RKO (cell line): Measurements from ENCODE around the gene SH2D3A.
"Not testable (repeated sequence)": the region's sequence is repeated elsewhere in the genome, so short reads cannot be mapped to it uniquely, and the experiment has no call there.

Experiments
- DNase-seq: peaks from one replicate; pipeline ENCODE4 v3.0.0-alpha.2; 2016; ENCODE audit warnings: low spot score

SH2D3A gene

DNA sequence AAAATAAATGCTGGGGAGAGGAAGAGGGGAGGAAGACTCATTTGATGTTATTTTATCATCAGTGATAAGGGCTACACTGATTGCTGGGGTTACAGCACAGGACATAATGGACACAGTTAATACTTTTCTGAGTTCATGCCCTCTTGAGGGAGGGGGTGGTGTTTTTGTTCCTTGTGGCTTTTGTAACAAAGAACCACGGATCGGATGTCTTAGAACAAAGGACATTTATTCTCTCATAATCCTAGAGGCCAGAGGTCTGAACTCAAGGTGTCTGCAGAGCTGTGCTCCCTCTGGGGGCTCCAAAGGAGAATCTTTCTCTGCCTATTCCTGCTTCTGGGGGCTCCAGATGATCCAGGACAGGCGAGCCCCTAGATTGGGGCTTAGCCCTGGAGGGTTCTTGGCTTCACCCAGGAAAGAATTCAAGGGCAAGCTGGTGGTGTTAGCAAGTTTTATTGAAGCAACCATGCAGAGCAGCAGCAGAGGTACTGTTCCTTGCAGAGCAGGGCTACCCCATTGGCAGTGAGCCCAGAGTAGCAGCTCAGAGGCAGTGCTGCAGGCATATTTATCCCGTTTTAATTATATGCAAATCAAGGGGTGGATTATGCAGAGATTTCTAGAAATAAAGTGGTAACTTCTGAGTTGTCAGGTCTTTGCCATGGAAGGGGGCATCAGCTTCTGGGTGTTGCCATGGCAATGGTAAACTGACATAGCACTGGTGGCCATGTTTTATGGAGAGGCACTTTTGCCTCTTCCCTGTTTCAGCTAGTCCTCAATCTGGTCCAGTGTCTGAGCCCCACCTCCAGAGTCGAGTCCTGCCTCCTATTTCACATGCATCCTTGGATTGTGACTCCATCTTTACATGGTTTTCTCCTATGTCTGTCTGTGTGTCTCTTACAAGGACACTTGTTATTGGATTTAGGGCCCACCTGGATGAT lies 23.2 kb upstream of the SH2D3A start:
- DNase-seq, result no peak

DNA sequence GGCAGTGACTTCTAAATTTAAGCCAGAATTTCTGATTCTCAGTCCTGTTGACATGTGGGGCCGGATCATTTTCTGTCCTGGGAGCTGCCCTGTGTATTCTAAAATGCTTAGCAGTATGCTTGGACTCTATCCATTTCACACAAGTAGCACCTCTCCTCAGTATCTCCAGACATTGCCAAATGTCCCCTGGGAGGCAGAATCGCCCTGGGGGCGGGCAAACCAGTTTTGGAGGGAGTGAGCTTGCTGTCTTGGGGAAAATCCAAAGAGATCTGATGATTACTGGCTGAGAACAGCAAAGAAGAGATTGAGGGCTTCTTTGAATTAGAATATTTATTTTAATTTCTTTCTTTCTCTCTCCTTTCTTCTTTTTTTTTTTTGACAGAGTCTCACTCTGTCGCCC lies 21.7 kb upstream of the SH2D3A start:
- no peak for DNase-seq

DNA sequence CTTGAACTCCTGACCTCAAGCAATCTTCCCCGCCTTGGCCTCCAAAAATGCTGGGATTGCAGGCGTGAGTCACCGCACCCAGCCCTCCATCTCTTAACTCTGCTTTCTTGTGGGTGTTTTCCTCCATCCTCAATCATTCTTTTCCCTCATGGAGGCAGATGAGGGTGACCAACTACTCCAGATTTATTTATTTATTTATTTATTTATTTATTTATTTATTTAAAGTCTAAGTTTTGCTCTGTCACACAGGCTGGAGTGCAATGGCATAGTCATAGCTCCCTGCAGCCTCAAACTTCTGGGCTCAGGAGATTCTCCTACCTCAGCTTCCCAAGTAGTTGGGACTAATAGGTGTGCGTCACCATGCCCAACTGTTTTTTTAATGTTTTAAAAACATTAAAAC lies 20.2 kb upstream of the SH2D3A start:
- DNase-seq, result no peak

DNA sequence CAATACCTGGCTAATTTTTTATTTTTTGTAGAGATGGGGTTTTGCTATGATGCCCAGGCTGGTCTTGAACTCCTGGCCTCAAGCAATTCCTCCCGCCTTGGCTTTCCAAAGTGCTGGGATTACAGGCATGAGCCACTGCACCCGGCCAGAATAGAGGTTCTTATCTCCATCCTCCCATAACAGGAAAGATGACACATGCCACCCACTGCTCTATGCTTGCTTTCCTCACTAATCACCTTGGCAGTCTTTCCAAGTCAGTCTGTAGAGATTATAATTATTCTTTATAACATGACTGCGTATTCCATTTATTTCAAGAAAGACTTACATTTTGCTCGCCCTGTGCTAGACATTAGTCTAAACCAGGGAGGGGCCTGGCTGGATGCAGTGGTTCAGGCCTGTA lies 12.0 kb upstream of the SH2D3A start:
- DNase-seq, result peak; percentile 41

DNA sequence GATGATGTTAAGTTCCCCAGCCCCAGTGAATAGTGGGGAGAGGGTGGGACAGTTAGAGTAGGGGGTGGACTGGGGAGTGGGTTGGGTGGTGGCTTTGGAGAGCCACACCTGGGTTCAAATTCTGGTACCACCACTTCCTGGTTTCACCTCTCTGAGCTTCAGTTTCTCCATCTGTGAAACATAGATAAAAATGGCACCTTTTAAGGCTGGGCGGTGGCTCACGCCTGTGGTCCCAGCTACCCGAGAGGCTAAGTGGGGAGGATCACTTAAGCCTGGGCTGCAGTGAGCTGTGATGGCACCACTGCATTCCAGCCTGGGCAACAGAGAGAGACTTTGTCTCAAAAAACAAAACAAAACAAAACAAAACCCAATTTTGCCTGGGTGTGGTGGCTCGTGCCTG lies 11.2 kb upstream of the SH2D3A start:
- no peak for DNase-seq

DNA sequence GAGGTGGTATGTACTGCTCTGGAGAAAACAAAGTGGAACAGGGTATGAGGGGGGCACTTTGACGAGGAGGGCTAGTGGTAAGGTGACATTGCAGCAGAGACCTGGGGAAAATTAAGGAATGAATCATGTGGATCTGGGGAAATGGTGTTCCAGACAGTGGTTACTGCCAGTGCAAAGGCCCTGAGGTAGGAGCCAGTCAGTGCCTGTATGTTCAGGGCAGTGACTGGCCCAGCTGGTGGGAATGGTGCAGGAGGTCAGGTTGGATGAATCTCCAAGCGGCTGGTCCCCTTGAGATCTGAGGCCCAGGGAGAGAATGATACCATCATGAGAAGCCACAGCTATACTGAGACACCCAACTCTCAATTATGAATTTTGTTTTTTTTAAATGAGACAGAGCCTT lies 10.2 kb upstream of the SH2D3A start:
- no peak for DNase-seq

DNA sequence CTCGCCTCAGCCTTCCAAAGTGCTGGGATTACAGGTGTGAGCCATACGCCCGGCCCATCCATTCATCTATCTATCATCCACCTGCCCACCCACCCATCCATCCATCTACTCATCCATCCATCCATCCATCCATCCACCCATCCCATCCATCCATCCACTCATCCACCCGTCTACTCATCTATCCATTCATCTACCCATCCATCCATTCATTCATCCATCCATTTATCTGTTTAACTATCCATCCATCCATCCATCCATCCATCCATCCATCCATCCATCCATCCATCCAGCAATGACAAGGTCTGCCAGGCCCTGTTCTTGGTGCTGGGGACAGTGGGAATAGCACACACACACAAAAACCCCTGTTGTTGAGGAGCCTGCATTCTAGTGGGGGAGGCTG lies 9.8 kb upstream of the SH2D3A start:
- no peak for DNase-seq

DNA sequence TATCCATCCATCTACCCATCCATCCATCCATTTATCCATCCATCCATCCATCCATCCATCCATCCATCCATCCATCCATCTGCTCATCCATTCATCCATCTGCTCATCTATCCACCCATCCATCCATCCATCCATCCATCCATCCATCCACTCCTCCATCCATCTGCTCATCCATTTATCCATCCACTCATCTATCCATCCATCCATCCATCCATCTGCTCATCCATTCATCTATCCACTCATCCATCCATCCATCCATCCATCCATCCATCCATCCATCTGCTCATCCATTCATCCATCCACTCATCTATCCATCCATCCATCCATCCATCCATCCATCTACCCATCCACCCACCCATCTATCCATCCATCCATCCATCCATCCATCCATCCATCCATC lies 8.8 kb upstream of the SH2D3A start:
- DNase-seq, result not testable (repeated sequence)

DNA sequence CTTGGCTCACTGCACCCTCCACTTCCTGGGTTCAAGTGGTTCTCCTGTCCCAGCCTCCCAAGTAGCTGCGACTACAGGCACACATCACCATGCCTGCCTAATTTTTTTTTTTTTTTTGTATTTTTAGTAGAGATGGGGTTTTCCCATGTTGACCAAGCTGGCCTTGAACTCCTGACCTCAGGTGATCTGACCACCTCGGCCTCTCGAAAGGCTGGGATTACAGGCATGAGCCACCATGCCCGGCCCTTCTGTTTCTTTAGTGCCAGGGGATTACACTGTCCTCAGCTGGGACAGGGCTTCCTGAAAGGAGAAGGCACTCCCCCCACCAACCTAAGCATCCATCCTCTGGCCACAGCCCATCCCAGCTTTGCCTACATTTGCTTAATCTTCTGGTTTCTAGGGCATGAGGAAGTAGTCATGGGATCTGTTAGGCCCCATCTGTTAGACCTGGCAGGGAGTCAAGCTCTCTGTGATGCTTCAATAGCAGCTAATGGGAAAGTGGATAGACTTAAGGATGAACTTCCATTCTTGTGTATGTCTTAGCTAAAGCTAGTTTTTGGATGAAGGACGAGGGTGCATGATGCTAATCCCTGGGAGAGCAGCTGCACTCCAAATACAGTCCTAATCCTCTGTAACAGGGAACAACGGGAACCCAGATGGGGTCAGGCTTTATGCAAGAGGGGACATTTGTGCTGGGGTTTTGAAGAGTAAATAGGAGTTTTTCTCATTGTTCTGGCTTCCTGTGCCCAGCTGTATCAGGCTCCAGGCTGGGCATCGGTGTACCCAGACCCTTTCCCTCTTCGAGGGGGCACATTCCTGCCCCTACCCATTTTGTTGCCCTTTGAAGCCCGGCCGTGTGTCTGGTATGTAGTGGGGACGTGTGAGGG lies 7.8 kb upstream of the SH2D3A start:
- DNase-seq, result no peak

DNA sequence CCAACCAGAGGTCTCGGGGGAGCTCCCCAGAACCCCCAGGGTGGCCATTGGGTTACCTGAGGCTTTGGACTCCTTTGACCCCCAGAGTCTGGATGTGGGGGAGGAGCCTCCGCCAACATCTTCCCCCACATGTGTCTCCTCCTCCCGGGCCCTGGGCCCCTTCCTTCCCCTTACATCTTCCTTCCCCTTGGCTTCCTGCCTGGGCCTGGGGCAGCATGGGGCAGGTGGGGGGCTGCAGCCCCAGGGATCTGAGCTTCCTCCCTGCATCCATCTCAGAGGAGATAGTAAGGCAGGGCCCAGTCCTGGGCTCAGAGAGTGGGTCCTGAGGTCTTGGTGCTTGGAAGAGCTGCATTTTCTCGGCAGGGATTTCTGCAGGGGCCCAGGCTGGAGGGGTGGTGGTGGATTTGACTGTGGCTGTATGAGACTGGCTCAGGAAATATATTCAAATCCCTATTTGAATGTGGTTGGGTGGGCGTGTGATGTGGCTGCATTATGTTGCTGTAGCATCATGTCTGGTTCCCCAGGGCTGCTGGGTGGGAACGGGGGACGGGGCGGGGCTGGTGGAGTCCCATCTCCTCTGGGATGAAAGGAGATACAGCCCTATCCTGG lies 6.2 kb upstream of the SH2D3A start:
- no peak for DNase-seq

DNA sequence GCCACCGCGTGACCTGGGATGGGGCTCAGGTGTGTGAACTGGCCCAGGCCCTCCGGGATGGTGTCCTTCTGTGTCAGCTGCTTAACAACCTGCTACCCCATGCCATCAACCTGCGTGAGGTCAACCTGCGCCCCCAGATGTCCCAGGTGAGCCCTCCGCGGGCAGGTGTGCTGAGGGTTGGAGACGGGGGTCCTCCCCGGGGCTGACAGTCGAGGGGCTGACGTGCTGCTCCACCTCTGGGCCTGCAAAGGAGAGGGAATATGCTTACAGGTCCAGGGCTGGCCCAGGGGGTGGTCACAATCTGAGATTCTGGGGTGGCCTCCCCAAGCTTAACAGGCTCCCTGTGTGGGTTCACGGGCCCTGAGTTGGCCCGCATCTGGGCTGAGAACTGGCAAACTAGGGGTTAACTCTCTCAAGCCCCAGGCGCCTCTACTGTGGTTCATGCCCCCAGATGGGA lies 5.7 kb upstream of the SH2D3A start:
- DNase-seq, result no peak

DNA sequence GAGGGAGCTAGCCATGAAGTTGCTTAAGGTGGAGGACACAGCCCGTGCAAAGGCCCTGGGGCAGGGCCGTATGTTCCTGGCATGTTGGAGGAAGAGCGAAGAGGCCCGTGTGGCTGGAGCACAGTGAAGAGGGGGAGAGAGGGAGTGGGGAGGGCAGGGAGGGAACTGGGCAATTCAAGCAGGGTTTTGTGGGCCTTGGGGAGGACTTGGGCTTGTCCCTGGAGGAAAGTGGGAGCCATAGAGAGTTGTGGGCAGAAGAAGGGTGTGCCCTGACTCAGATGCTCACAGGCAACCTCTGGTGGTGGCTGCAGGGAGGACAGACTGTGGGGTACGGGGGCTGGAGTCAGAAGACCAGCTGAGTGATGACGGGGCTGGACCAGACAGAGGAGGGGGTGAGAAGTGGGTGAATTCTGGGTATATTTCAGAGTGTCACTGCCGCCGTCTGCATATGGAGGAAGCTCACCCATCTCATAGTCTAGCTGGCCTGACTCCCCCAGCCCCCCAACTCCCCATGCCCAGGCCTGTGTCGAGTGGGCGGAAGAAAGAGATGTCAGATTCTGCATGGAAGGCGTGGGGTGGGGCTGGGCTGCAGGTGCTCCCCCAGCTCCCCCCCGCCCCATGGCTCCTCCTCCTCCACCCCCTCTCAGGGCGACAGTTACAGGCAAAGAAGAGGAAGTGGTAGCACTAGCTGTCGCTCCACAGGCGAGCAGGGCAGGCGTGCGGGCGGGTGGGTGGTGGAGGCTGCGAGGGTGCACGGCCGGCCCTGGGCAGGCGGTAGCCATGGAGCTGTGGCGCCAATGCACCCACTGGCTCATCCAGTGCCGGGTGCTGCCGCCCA lies 5.0 kb upstream of the SH2D3A start, which contains the start of gene VAV1:
Gene VAV1 (plus strand): TSS at position 681 of the 838 bp plus-strand sequence. CDS start 100 bp downstream, at position 781.
- DNase-seq, result no peak

DNA sequence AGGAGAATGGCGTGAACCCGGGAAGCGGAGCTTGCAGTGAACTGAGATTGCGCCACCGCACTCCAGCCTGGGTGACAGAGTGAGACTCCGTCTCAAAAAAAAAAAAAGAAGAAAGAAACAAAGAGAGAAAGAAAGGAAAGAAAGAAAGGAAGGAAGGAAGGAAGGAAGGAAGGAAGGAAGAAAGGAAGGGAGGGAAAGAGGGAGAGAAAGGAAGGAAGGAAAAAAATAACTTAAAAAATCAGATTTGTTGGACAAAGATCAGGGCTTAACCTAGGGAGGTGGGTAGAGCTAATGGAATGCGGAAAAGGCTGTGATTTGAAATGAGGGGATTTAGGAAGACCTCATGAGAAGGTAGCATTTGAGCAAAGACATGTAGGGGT lies 4.4 kb upstream of the SH2D3A start:
- not testable (repeated sequence) for DNase-seq

DNA sequence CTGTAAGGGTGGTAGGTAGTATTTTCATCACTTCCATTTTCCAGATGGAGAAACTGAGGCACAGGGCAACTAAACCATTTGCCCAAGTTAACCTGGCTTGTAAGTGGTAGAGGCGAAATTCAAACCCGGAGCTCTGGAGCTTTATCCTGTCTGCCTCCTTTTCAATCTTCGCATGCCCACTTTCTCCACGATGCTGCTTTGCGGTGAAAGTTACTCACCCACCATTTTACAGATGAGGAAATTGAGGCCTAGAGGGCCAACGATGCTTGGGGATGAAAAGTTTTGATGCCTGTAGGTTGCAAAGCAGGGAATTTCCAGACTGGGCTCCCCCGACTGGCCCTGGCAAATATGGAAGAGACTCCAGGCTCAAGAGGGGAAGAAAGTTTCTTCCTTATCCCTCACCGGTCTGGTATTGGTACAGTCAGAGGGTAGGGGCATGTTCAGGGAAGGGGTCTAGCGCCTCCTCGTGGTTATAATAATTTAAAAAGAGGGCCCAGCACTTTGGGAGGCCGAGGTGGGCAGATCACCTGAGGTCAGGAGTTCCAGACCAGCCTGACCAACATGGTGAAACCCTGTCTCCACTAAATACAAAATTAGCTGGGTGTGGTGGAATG lies 1.9 kb upstream of the SH2D3A start:
- DNase-seq, result no peak

DNA sequence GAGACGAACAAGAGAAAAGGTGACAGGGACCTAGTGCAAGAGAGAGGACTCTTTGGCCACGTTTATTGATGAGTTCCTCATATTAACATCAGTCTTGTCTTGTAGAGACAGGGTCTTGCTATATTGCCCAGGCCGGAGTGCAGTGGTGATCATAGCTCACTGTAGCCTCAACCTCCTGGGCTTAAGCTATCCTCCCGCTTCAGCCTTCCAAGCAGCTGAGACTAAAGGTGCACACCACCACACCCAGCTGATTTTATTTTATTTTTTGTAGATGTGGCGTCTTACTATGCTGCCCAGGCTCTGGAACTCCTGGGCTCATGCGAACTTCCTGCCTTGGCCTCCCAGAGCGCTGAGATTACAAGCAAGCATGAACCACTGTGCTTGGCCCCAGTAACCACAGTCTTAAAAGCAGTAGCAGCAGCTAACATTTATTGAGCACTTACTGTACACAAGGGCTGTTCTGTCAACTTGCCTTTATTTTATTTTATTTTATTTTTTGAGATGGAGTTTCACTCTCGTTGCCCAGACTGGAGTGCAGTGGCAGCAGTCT lies 1.1 kb upstream of the SH2D3A start:
- no peak for DNase-seq

DNA sequence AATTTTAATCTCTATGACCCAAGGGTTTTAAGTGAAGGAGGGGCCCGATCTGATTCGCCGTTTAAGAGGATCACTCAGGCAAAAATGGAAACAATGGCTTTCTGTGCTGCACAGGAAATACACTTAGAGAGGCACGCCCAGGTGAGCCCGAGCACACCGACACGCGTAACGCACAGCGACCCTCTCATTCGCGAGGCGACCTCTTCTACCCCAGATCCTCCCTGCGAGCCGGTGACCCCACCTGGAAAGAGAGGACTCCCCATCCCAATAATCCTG lies 216 bp downstream of the SH2D3A start:
- no peak for DNase-seq

DNA sequence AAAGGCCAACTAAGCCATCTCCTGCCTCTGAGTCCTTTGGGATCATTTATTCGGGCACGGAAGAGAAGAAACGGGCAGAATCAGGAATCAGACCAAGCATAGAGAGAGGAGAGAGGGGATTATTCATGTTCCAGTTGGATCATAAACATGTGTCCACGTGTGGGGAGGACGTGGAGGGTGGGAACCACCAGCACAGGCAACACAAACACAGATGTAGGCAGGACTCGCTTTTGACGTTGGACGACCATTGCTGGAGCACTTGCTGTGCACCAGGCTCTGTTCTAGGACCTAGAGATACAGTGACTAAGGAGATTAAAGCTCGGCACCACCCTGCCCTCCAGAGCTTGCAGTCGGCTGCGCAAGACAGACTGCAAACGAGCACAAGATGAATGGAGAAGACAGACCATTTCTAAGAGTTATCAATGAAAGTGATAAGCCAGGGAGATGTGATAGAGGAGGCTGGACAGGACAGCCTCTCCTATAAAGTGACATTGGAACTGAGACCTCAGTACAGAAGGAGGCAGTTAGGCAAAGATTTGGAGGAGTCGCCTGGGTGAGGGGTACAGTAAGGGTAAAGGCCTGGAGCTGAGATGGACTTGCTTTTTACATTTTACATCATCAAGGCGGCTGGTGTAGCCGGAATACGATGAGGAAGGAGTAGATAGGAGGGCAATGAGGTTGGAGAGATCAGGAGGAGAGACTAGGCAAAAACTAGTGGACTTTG lies 716 bp downstream of the SH2D3A start:
- no peak for DNase-seq

DNA sequence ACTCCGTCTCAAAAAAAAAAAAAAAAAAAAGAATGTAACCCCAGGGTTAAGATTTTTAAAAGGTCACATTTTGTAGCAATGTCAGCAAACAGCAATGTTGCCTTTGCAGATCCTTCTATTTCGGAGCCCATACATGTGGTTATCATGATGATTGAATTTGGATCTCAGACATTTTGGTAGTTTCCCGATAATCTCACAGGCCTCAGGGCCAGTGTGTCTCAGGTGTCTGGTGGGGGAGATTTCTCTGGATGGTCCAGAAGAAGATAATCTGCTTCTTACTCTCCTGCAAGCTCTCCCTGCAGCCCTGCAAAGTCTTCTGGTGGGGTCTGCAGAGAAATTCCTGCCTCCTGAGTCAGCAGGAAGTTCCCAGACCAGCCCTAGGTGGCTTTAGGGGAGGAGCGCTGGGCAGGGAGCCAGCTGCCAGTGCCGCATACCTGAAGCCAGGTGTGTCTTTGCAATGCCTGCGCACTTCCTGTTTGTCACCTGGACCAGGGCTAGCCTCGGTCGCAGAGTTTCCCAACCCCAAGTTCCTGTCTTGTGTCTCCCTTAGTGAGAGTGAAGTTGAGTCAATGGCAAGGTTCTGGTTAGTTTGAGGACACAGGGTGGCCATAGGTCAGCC lies 1.4 kb downstream of the SH2D3A start:
- no peak for DNase-seq

DNA sequence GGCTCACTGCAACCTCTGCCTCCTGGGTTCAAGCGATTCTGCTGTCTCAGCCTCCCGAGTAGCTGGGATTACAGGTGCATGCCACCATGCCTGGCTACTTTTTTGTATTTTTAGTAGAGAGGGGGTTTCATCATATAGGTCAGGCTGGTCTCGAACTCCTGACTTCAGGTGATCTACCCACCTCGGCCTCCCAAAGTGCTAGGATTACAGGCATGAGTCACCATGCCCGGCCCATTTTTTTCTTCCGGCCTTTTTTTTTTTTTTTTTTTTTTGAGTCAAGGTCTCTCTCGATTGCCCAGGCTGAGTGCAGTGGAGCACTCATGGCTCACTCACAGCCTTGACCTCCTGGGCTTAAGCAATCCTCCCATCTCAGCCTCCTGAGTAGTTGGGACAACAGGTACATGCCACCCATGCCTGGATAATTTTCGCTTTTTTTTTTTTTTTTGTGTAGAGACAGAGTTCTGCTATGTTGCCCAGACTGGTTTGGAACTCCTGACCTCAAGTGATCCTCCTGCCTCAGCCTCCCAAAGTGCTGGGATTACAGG lies 4.9 kb downstream of the SH2D3A start:
- DNase-seq, result not testable (repeated sequence)
